Effector CD8-positive, alpha-beta T cell (primary cell): ENCODE data around the gene SLC1A7.

Experiments
- DNase-seq: peaks from one replicate; lab custom pipeline; 2025; lab: John Stamatoyannopoulos, UW

SLC1A7 gene

GRCh38 chr1:53160924-53161378 lies 18.5 kb upstream of the SLC1A7 start:
- DNase-seq: no peak

- DNase-seq: no peak
Measured at GRCh38 chr1:53158900-53159299, 16.5 kb upstream of the SLC1A7 start.

- DNase-seq: no peak
Measured at GRCh38 chr1:53156783-53157182, 14.3 kb upstream of the SLC1A7 start.

- DNase-seq: no peak
Measured at GRCh38 chr1:53155945-53156344, 13.5 kb upstream of the SLC1A7 start.

GRCh38 chr1:53155534-53155933 lies 13.1 kb upstream of the SLC1A7 start:
- DNase-seq: no peak

GRCh38 chr1:53154859-53155438 lies 12.5 kb upstream of the SLC1A7 start:
- no peak for DNase-seq

GRCh38 chr1:53153752-53154151 lies 11.3 kb upstream of the SLC1A7 start:
- no peak for DNase-seq

GRCh38 chr1:53148123-53148522 lies 5.7 kb upstream of the SLC1A7 start:
- no peak for DNase-seq

- no peak for DNase-seq
Measured at GRCh38 chr1:53147174-53147573, 4.7 kb upstream of the SLC1A7 start.

- DNase-seq: no peak
Measured at GRCh38 chr1:53145942-53146708, 3.7 kb upstream of the SLC1A7 start.

- no peak for DNase-seq
Measured at GRCh38 chr1:53145619-53145941, 3.1 kb upstream of the SLC1A7 start.

- DNase-seq: no peak
Measured at GRCh38 chr1:53145051-53145600, 2.7 kb upstream of the SLC1A7 start.

GRCh38 chr1:53144201-53144600 lies 1.8 kb upstream of the SLC1A7 start:
- DNase-seq: no peak

- DNase-seq: no peak
Measured at GRCh38 chr1:53143527-53143926, 1.1 kb upstream of the SLC1A7 start.

GRCh38 chr1:53141487-53142055 lies 867 bp downstream of the SLC1A7 start:
- DNase-seq: no peak

- no peak for DNase-seq
Measured at GRCh38 chr1:53140451-53140850, 2.0 kb downstream of the SLC1A7 start.

GRCh38 chr1:53139951-53140361 lies 2.5 kb downstream of the SLC1A7 start:
- no peak for DNase-seq

GRCh38 chr1:53138991-53139884 lies 3.2 kb downstream of the SLC1A7 start:
- no peak for DNase-seq

GRCh38 chr1:53137729-53138128 lies 4.7 kb downstream of the SLC1A7 start:
- no peak for DNase-seq

- DNase-seq: no peak
Measured at GRCh38 chr1:53135735-53136114, 6.7 kb downstream of the SLC1A7 start.

- no peak for DNase-seq
Measured at GRCh38 chr1:53134961-53135734, 7.3 kb downstream of the SLC1A7 start.
